ENCODE results near the gene NLRP4.
"Not testable (repeated sequence)": the region's sequence is repeated elsewhere in the genome, so short reads cannot be mapped to it uniquely, and the experiment has no call there.

NLRP4 gene

DNA sequence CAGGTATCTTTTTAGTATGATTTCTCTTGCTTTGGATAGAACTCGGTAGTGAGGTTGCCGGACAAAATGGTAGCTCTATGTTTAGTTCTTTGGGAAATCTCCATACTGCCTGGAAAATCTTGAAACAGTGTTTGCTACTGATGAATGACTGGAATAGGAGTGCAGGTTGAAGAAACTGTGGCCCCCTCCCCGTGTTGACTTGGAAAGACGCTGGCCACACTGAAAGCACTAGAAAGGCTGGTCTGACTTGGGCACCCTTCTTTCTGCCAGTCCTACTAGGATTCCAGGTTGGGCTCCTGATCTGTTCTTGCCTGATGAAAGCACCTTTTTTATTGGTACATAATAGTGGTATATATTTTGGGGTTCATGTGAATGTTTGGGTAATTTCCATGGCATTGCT, 46.3 kb downstream of the NLRP4 start:
- no peak for DNase-seq

DNA sequence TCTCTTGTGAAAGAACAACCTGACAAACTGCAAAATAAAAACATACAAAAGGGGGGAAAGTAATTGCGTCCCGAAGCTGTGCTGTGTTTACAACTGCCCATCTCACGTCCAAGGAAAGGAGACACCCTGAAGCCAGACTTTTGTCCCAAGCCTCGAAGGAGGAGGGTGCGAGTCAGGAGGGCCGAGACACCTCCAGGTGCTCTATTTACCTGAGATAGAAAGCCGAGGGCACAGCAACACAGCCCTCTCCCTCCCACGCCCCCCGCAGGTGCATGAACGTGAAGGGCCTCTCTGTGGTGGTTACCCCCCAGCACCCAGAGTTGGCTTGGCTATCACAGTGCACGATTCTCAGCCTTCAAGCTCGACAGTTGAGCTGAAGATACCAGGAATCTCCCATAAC, 62.6 kb downstream of the NLRP4 start:
- no peak for DNase-seq

DNA sequence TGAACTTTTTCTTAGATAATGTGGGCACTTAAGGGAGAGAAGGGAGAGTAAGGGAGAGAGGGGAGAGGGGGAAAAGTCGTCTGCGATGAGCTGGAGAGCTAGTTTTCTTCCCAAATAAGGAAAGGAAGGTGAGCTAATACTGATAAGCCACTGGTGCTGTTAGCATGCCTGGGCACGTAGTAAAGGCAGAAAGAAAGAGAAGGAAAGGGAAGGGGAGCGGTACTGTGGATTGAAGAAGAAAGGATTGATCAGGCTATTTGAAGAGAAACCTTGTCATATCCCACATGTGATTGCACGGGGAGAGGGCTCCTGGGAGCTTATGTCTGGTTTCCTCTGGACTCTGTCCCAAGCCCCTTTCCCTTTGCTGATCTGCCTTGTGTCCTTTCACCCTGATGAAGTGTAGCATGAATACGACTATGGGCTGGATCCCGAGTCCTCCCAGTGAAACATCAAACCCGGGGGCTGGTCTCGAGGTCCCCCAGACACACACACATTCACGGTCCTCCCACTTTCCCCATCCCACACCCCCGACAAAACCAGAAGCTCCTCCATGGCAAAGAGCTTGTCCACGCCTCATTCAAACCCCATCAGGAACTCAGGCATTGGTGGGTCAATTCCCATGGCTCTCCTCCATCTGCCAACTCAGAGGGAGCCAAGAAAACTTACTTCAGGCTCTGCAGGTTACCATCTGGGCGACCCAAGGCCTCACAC, 65.2 kb downstream of the NLRP4 start:
- no peak for DNase-seq

DNA sequence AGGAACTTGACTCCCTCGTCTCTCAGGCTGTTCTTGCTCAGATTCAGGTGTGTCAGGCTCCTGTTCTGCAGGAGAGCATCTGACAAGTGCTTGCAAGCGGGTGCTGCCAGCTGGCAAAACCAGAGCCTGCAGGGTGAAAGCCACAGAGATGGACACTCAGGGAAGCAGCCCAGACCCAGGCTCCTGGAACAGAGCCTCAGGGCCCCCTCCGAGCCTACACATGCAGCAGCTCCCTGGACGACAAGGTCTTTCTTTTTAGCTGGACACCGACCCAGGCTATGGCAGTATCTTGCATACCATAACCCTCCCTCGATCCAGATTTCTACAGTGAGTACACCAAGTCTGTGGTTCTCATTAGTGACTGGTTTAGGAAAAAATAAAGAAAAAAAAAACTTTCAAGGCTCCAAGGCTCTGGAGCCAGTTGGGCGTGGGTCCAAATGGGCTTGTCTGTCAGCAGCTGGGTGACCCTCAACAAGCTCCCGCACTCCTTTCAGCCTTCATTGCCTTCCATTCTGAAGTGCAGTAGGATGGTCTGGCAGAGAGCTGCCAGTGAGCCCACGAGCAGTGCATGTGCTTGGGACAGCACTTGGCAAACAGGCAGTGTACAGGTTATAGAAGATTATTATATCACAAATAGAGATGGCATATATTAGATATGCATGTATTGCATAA, 65.9 kb downstream of the NLRP4 start:
- no peak for DNase-seq

DNA sequence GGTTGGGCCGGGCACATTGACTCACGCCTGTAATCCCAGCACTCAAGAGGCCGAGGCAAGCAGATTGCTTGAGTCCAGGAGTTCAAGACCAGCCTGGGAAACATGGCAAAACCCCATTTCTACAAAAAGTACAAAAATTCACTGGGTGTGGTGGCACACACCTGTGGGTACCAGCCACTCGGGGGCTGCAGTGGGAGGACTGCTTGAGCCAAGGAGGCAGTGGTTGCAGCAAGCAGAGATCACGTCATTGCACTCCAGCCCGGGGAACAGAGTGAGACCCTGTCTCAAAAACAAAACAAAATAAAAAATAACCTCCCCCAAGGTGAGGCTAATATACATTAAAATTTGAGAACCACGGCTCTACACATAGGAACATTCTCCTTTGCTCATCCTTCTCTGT, 70.9 kb downstream of the NLRP4 start:
- DNase-seq = no peak

DNA sequence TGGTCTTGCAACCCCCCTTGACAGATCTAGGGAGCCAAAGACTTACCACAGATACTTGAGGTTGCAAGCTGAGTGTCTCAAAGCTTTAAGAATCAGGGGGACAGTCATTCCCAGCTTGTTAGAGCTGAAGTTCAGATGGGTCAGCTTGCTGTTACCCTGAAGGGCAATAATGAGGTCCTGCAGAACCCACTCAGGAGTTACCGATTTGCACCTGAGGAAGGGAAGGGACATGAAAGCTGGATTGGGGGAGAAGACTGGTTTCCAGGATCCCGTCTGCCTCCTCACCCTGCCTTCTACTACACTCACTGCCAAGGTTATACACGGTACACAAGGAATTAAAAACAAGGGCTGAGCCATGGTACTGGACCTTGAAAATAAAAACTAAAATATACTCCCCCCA, 71.4 kb downstream of the NLRP4 start:
- DNase-seq = no peak

DNA sequence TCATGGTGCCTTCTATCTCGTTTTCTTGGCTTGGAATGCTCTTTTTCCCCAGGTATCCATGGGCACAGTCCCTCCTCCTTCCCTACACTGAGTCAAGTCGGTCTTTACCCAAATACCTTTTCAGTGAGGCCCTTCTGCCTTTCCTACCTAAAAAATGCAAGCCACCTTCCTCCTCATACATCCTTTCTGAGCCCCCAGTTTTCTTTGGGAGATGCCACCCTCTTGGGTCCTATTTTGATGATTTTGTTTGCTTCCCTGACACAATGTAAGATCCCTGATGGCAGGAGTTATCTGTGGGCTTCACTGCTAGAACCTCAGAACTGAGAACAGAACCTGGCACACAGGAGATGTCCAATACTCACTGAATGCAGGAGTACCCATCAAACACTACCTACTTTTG, 73.5 kb downstream of the NLRP4 start:
- no peak for DNase-seq

DNA sequence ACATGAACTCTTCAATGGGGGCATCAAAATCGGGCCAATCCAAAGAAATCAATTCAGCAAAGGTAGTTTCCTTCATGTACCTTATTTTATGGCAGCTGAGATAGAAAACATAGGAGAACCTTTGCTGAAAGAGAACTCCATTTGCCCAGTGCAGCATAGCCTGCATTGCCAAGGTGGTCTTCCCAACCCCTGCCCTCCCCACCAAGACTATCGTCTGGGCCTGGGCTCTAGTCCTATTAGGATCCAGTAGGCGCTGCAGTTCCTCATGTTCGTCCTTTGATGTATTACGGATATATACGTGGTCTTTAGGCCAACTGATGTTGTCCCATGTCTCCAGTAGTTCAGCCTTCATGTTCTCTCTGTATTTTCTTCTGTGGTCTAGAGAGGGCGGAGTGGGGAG, 76.6 kb downstream of the NLRP4 start:
- no peak for DNase-seq

DNA sequence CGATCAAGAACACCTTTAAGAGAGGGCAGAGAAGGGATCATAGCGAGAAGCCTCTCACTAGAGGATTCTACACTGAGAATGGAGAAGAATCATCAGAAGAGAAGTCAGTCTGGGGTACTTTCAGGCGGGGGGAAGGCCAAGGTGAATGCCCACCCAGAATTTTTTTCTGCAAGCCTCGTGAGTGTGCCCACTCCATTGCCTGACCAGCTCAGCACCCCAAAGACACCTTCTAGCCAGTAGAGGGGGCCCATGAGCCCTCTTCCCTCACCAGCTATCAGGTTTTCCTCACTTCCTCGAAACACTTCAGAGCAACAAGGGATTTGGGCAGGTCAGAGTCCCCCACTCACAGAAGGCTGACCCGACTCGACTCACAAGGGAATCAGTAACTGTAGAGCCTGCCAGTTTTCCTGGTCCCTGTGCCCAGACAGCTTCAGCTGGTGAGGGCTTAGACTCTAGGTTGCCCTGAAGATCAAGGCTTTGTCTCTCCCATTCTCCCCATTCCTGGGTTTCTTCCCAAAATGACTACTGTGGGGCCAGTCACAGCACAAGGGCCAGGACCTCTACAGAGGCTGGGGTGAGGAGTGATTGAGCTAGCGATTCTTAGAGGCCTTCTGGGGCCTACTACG, 77.4 kb downstream of the NLRP4 start:
- DNase-seq = peak; percentile 7

DNA sequence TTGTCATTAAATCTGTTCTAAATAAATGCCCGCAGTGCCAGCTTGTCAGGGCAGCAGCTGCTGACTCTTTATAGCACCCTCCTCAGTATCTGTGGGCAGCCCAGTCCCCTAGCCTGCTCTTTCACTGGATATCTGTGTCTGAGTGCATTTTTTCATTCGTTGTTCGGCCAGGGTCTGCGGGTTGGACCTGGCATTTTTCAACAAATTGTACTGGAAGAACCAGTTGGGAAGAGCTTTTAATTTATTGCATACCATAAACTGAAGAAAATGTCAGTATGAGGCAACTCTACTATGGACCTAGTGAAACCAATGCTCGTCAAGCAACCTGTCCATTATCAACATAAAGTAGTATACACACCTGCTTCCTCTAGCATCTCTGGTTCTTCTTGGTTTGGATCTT, 87.2 kb downstream of the NLRP4 start:
- DNase-seq = no peak

DNA sequence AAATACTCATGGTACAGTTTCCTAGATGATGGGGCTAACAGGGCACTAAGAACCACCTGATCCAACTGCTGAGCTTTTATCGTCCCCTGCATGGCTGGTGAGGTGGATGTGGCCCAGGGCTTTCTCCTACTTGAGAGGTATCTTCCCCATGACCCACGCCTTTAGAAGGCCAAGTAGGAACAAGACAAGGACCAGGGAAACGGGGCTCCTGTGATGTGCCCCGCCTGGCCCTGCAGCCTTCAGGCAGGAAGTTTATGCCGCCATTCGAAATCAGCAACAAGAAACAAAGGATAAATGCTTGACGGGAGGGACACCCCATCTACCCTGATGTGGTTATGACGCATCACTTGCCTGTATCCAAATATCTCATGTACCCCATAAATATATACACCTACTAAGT, 91.7 kb downstream of the NLRP4 start:
- DNase-seq = no peak

DNA sequence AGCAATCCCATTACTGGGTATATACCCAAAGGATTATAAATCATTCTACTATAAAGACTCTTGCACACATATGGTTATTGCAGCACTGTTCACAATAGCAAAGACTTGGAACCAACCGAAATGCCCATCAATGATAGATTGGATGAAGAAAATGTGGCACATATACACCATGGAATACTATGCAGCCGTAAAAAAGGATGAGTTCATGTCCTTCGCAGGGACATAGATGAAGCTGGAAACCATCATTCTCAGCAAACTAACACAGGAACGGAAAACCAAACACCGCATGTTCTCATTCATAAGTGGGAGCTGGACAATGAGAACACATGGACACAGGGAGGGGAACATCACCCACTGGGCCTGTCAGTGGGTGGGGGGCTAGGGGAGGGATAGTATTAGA, 92.9 kb downstream of the NLRP4 start:
- DNase-seq = not testable (repeated sequence)

DNA sequence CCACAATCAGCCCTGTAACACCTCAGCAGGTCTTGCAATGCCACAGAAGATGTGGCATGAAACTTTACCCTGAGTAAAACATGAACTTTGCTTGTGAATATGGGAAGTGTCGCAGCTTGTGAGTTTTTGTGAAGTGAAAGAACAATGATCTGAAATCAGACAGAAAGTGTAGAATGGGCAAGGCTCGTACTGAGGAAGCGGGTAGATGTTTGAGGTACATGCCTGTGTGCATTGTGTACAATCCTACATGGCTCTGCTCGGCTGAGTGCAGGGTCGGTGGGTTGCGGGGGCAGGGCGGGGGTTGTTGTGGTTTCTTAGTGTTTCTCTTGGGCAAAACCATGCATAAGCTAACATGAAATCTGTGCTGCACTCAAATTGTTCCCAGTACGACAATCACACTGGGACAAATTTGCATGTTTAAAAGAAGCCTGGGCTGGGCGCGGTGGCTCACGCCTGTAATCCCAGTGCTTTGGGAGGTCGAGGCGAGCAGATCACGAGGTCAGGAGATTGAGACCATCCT, 94.7 kb downstream of the NLRP4 start:
- no peak for DNase-seq

Measured in hematopoietic multipotent progenitor cell treated with erythropoietin and hydrocortisone succinate and interleukin-3 and kit ligand, for 6 days (in vitro differentiated cells).